Endodermal cell (in vitro differentiated cells): ENCODE results near the gene REC114. TPM values are rescaled to one million over a fixed set of nuclear protein-coding genes. Genes with fewer than 3 reads are reported as not detected.
"Not testable (repeated sequence)": the region's sequence is repeated elsewhere in the genome, so short reads cannot be mapped to it uniquely, and the experiment has no call there.

Source experiments
- DNase-seq: peaks from one replicate; pipeline ENCODE4 v3.0.0-alpha.2; 2017
- H3K27ac ChIP-seq: 2 replicates; pipeline ENCODE4 v1.5.1; 2013; ENCODE audit warnings: mild to moderate bottlenecking, low read depth, low read length, moderate library complexity
- H3K27me3 ChIP-seq: 2 replicates; pipeline ENCODE4 v1.6.1; 2013; ENCODE audit warnings: mild to moderate bottlenecking, low read length, moderate library complexity; ENCODE audit not compliant: insufficient read depth, control insufficient read depth, poor library complexity, severe bottlenecking
- H3K36me3 ChIP-seq: 2 replicates; pipeline ENCODE4 v1.7.0; 2013; ENCODE audit warnings: mild to moderate bottlenecking, low read length, moderate library complexity; ENCODE audit not compliant: control insufficient read depth, insufficient read depth
- H3K4me1 ChIP-seq: one replicate; pipeline ENCODE4 v1.7.0; 2013; ENCODE audit warnings: low read length; ENCODE audit not compliant: control insufficient read depth, insufficient read depth
- H3K4me3 ChIP-seq: 2 replicates; pipeline ENCODE4 v1.5.1; 2013; ENCODE audit warnings: mild to moderate bottlenecking, low read length, moderate library complexity
- H3K9ac ChIP-seq: 2 replicates; pipeline ENCODE4 v1.6.1; 2013; ENCODE audit warnings: mild to moderate bottlenecking, low read length, moderate library complexity; ENCODE audit not compliant: poor library complexity, severe bottlenecking; ENCODE audit errors: extremely low read depth
- H3K9me3 ChIP-seq: 2 replicates; pipeline ENCODE4 v1.6.1; 2013; ENCODE audit warnings: mild to moderate bottlenecking, low read length, moderate library complexity; ENCODE audit not compliant: control insufficient read depth
- H3K27ac Mint-ChIP-seq: 2 replicates; pipeline ENCODE4 v1.8.0; 2020; ENCODE audit warnings: mixed read lengths
- H3K27me3 Mint-ChIP-seq: 2 replicates; pipeline ENCODE4 v1.8.0; 2021; ENCODE audit warnings: mild to moderate bottlenecking, mixed read lengths; ENCODE audit not compliant: insufficient read depth
- H3K36me3 Mint-ChIP-seq: 2 replicates; pipeline ENCODE4 v1.8.0; 2020; ENCODE audit warnings: low read depth, mixed read lengths
- H3K4me1 Mint-ChIP-seq: 2 replicates; pipeline ENCODE4 v1.8.0; 2020; ENCODE audit warnings: mixed read lengths
- H3K4me3 Mint-ChIP-seq: 2 replicates; pipeline ENCODE4 v1.8.0; 2020; ENCODE audit warnings: mild to moderate bottlenecking, moderate library complexity, mixed read lengths
- H3K9me3 Mint-ChIP-seq: 2 replicates; pipeline ENCODE4 v1.8.0; 2020; ENCODE audit warnings: mild to moderate bottlenecking, mixed read lengths
- CTCF ChIP-seq: fragments of 200-600 bp; sonication (generic); conservative IDR thresholded peaks from 2 replicates; pipeline ENCODE4 v1.5.0; 2021; ENCODE audit warnings: antibody characterized with exemption, mild to moderate bottlenecking
- WGBS, 2 experiments: methylation state at CpG; one replicate each; pipeline versions ENCODE4 v1.1.5 to v1.1.7; 2013; ENCODE audit warnings: missing lambda C conversion rate in 2 of 2, mixed read lengths in 1 of 2; ENCODE audit not compliant: insufficient coverage in 1 of 2, insufficient read length in 1 of 2; 5-methylcytosine and 5-hydroxymethylcytosine counted together
- total RNA-seq, 2 donors: library from RNA; stranded (reverse); fragmentation: NEBNext Ultra II Directional in 1 of 2; extraction: Animal tissue kit (Norgen Biotek cat#: 25700) in 1 of 2; gene quantifications; 2 replicates in 1 of 2; 3 replicates in 1 of 2; pipeline ENCODE4 v1.2.1, GENCODE V29; 2021

Gene REC114
- total RNA-seq, 2 donors from 2014 or later, result not detected

- H3K9me3 Mint-ChIP-seq, result no peaks in the 10 kb centered on the region
- H3K4me1 Mint-ChIP-seq, result peaks cover 9% of the 10 kb centered on the region
- no peaks in the 10 kb centered on the region for H3K4me1 ChIP-seq
- TF ChIP-seq CTCF, result no peak
- no peak overlapping the region for H3K27ac ChIP-seq
- no peak overlapping the region for H3K4me3 ChIP-seq
- H3K36me3 Mint-ChIP-seq, result no peaks in the 10 kb centered on the region
- no peak overlapping the region for H3K4me3 Mint-ChIP-seq
- H3K36me3 ChIP-seq, result no peaks in the 10 kb centered on the region
- H3K9me3 ChIP-seq, result no peaks in the 10 kb centered on the region
- WGBS, 2 experiments, result 94 to 95% methylated on average over 2 of the region's 2 CpGs
- H3K9ac ChIP-seq, result no peak overlapping the region
- H3K27ac Mint-ChIP-seq, result no peak overlapping the region
- H3K27me3 ChIP-seq, result no peaks in the 10 kb centered on the region
- DNase-seq, result no peak
- H3K27me3 Mint-ChIP-seq, result no peaks in the 10 kb centered on the region
Measured at GRCh38 chr15:73395671-73396070, 47.3 kb upstream of the REC114 start.

- DNase-seq, result no peak
- no peaks in the 10 kb centered on the region for H3K27me3 Mint-ChIP-seq
- TF ChIP-seq CTCF, result no peak
- Histone ChIP-seq H3K27me3 (no peaks in the 10 kb centered on the region), H3K4me3 (no peak overlapping the region), H3K4me1 (no peaks in the 10 kb centered on the region), H3K27ac (no peak overlapping the region), H3K9ac (no peak overlapping the region), H3K9me3 (no peaks in the 10 kb centered on the region), H3K36me3 (no peaks in the 10 kb centered on the region)
- WGBS, 2 experiments, result 86% methylated on average over 4 to 5 of the region's 5 CpGs
- H3K27ac Mint-ChIP-seq, result peak overlapping the region; percentile 17
- H3K4me3 Mint-ChIP-seq, result no peak overlapping the region
- peaks cover 9% of the 10 kb centered on the region for H3K4me1 Mint-ChIP-seq
- no peaks in the 10 kb centered on the region for H3K36me3 Mint-ChIP-seq
- no peaks in the 10 kb centered on the region for H3K9me3 Mint-ChIP-seq
Measured at GRCh38 chr15:73397461-73397860, 45.5 kb upstream of the REC114 start.

- DNase-seq, result no peak
- TF ChIP-seq CTCF, result no peak
- Histone ChIP-seq H3K27me3 (no peaks in the 10 kb centered on the region), H3K9ac (no peak overlapping the region), H3K4me3 (no peak overlapping the region), H3K27ac (no peak overlapping the region), H3K4me1 (no peaks in the 10 kb centered on the region), H3K36me3 (no peaks in the 10 kb centered on the region), H3K9me3 (no peaks in the 10 kb centered on the region)
- Mint-ChIP-seq H3K4me1 (peaks cover 6% of the 10 kb centered on the region), H3K36me3 (no peaks in the 10 kb centered on the region), H3K9me3 (no peaks in the 10 kb centered on the region), H3K27me3 (no peaks in the 10 kb centered on the region), H3K27ac (no peak overlapping the region), H3K4me3 (no peak overlapping the region)
- WGBS, 2 experiments, result 91 to 94% methylated on average over 3 to 4 of the region's 4 CpGs
Measured at GRCh38 chr15:73398861-73399260, 44.1 kb upstream of the REC114 start.

GRCh38 chr15:73400222-73400621 lies 42.7 kb upstream of the REC114 start:
- WGBS, 2 experiments, result 82 to 95% methylated on average over 5 of the region's 6 CpGs
- H3K4me3 Mint-ChIP-seq, H3K27me3 ChIP-seq, H3K9ac ChIP-seq, H3K9me3 Mint-ChIP-seq, H3K4me3 ChIP-seq, H3K36me3 Mint-ChIP-seq, H3K27me3 Mint-ChIP-seq, H3K4me1 Mint-ChIP-seq, H3K9me3 ChIP-seq, H3K27ac Mint-ChIP-seq, DNase-seq, H3K36me3 ChIP-seq, H3K4me1 ChIP-seq, H3K27ac ChIP-seq: not testable (repeated sequence)
